H1 (cell line): Measurements from ENCODE around the gene BCAS3.

ENCODE experiments used
- CEBPB ChIP-seq: IDR thresholded peaks from 2 replicates; pipeline ENCODE4 v1.6.1; 2012; ENCODE audit warnings: low read depth, low read length
- EGR1 ChIP-seq: IDR thresholded peaks from 2 replicates; pipeline ENCODE4 v1.6.1; 2011; ENCODE audit warnings: low read depth, low read length, borderline replicate concordance
- JUN ChIP-seq: IDR thresholded peaks from 2 replicates; pipeline ENCODE4 v1.6.1; 2011; ENCODE audit warnings: low read depth, mild to moderate bottlenecking, improper control_type of control experiment, low read length
- POLR2A ChIP-seq, 2 experiments: IDR thresholded peaks; 1 replicate in 1 of 2; 2 replicates in 1 of 2; pipeline ENCODE4 v1.6.1; 2011; ENCODE audit warnings: low read depth in 2 of 2, low read length in 2 of 2, mild to moderate bottlenecking in 2 of 2; ENCODE audit errors: control extremely low read depth in 1 of 2
- RBBP5 ChIP-seq: IDR thresholded peaks from 2 replicates; pipeline ENCODE4 v1.7.1; 2012; ENCODE audit warnings: low read depth, mild to moderate bottlenecking, inconsistent platforms, low read length, moderate library complexity, borderline replicate concordance
- SP4 ChIP-seq: IDR thresholded peaks from 2 replicates; pipeline ENCODE4 v1.6.1; 2012; ENCODE audit warnings: low read length, inconsistent platforms
- TF ChIP-seq, protein P1 (sequence below), 3 experiments: IDR thresholded peaks; 1 replicate in 2 of 3; 2 replicates in 1 of 3; pipeline versions ENCODE4 v1.5.1 to v1.6.1; 2011; ENCODE audit warnings: low read length in 3 of 3, mild to moderate bottlenecking in 3 of 3, inconsistent platforms in 2 of 3, low read depth in 1 of 3, moderate library complexity in 1 of 3; ENCODE audit not compliant: insufficient read depth in 1 of 3; ENCODE audit errors: control extremely low read depth in 1 of 3

DNA sequence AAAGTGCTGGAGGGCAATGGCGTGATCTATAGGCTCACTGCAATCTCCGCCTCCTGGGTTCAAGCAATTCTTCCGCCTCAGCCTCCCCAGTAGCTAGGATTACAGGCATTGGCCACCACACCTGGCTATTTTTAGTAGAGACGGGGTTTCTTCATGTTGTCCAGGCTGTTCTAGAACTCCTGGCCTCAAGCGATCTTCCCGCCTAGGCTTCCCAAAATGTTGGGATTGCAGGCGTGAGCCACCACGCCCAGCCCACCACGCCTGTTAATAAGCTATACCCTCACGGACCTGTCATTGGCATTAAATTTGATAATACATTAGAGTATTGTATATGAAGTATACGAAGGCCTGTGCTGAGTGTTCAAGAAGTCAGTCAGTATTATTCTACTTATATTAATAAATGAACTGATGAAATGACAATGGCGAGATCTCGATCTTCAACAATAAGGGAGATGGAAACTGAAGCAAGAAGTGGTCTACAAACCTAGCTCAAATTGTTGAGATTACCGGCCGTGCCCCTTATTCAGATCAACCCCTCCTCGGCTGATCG lies 818 bp upstream of the BCAS3 start:
- TF ChIP-seq POLR2A (IDR thresholded peaks at IDR 0.05; ENCODE audit: control extremely low read depth in 1 of 2, low read depth in 2 of 2, low read length in 2 of 2) (no peak), JUN (no peak), EGR1 (no peak), RBBP5 (no peak), CEBPB (no peak), SP4 (no peak)
- TF ChIP-seq, protein P1, sequence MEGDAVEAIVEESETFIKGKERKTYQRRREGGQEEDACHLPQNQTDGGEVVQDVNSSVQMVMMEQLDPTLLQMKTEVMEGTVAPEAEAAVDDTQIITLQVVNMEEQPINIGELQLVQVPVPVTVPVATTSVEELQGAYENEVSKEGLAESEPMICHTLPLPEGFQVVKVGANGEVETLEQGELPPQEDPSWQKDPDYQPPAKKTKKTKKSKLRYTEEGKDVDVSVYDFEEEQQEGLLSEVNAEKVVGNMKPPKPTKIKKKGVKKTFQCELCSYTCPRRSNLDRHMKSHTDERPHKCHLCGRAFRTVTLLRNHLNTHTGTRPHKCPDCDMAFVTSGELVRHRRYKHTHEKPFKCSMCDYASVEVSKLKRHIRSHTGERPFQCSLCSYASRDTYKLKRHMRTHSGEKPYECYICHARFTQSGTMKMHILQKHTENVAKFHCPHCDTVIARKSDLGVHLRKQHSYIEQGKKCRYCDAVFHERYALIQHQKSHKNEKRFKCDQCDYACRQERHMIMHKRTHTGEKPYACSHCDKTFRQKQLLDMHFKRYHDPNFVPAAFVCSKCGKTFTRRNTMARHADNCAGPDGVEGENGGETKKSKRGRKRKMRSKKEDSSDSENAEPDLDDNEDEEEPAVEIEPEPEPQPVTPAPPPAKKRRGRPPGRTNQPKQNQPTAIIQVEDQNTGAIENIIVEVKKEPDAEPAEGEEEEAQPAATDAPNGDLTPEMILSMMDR (IDR thresholded peaks at IDR 0.05; ENCODE audit: control extremely low read depth in 1 of 3, insufficient read depth in 1 of 3, low read depth in 1 of 3, low read length in 3 of 3) = no peak
